NCI-H446 treated with DMSO at 0.1 percent for 48 hours (cell line): ENCODE data around the gene ATOH8.
"Not testable (repeated sequence)": the region's sequence is repeated elsewhere in the genome, so short reads cannot be mapped to it uniquely, and the experiment has no call there.

Experiments used
- DNase-seq: peaks from one replicate; lab custom pipeline; 2025; lab: John Stamatoyannopoulos, UW

Gene ATOH8, protein sequence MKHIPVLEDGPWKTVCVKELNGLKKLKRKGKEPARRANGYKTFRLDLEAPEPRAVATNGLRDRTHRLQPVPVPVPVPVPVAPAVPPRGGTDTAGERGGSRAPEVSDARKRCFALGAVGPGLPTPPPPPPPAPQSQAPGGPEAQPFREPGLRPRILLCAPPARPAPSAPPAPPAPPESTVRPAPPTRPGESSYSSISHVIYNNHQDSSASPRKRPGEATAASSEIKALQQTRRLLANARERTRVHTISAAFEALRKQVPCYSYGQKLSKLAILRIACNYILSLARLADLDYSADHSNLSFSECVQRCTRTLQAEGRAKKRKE

DNA sequence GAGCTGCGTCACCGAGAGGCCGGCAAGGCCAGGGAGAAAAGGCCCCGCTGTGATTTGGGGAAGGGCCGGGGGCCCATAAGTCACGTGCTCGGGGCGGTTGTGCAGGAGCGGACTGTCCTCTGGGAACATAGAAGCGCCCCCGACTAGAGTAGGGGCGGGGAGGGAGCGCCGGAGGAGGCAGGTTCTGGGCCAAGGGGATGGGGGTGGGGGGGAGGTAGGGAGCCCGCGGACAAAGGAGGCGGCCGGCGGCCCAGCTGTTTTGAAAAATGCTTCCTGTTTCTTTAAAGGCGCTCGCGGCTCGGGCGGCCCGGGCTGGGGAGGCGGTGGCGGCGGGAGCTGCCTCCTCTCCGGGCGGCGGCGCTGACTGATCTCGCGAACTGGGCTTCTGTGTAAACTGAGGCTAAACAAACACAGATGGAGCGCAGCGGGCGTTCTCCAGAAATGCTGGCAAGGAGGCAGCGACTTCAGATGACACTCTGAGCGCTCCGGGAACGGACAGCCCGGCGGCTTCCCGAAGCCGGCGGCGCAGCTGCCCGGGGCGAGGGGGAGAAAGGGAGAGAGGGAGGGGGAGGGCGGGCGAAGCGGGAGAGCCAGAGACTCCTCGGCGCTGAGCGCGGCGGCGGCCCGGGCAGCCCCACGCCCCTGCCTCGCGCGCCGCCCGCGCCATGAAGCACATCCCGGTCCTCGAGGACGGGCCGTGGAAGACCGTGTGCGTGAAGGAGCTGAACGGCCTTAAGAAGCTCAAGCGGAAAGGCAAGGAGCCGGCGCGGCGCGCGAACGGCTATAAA, at the start of gene ATOH8:
Gene ATOH8, plus strand, starts transcription at position 467 of the 788 bp plus-strand sequence. Its CDS starts 199 bp downstream, at position 666.
- peak; percentile 91 for DNase-seq

DNA sequence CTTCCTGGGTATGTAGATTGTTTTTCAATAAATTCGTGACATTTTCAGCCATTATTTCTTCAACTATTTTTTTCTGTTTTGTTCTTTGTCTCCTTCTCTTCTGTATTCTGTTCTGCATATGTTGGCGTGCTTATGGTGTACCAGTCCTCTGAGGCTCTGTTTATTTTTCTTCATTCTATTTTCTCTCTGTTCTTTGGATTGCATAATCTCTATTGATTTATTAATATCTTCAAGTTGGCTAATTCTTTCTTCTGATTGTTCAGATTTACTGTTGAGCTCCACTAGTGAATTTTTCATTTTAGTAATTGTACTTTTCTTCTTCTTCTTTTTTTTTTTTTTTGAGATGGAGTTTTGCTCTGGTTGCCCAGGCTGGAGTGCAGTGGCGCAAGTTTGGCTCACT, 49.8 kb upstream of the ATOH8 start:
- DNase-seq = no peak

DNA sequence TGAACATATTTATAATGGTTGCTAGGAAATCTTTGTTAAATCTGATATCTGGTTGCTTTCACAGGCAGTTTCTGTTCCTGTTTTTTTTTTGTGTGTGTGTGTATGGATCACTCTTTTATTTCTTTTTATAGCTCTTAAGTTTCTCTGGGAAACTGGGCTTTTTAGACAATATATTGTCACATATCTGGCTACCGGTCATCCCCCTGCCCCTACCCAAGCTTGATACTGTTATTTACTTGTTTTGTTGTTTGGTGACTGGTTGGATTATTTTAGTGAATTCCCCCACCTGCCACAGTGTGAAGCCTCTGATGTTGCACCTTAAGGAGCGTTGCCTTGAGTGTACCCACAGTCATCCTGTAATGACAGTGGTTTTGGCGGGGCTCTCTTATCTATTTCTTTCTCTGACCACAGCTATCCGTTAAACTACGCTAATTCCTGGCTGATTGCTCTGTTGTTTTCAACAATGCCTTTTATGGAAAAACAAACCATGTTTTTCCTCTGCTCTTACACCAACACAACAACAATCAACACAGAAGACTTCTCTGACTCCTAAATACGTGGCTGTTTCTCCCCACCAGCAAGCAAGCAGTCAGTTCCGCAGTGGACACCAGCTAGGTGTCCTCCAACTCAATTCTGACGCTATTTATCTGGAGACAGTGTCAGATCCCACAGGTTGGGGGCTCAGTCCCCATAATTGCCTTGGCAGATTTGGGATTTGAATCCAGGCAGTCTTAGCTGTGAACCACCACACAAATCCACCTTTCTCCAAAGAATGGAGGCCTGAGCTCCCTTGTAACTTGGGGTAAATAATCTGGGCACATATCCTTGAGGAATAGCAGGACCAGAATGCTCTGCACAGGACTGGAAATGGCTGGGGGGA, 48.8 kb upstream of the ATOH8 start:
- no peak for DNase-seq

DNA sequence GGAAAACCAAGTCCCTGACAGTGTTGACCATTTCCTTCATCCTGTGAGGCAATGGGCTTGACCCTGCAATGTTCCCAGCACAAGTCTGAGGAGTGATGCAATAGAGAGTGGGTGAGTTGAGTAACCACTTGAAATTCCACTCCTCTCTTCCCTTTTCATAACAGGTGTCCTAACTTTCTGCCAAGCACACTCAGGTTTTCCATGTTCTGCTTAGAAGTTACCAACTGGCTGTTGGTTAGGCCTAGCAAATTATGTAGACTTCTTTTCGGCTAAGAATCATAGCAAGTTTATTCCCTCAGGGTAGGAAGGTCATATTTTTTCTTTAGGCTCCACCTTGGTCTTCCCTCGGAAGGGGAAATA, 48.1 kb upstream of the ATOH8 start:
- no peak for DNase-seq

DNA sequence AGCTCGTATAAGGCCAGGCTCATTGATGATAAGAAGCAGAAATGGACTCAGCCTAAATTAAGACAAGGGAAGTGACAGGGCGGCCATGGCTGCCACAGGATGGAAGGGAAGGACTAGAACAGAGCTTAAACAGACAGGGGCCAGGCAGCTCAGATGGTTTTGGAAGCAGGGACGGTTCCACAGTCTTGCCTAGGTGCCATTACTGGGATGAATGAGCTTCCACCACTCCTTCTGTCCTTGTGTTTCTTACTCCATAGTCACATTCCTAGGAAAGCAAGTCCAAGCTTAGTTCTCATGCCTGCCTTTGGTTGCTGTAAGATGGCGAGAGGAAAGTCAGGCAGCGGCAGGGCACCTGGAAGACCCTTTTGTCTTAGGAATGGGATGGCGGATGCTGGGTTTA, 47.7 kb upstream of the ATOH8 start:
- no peak for DNase-seq

DNA sequence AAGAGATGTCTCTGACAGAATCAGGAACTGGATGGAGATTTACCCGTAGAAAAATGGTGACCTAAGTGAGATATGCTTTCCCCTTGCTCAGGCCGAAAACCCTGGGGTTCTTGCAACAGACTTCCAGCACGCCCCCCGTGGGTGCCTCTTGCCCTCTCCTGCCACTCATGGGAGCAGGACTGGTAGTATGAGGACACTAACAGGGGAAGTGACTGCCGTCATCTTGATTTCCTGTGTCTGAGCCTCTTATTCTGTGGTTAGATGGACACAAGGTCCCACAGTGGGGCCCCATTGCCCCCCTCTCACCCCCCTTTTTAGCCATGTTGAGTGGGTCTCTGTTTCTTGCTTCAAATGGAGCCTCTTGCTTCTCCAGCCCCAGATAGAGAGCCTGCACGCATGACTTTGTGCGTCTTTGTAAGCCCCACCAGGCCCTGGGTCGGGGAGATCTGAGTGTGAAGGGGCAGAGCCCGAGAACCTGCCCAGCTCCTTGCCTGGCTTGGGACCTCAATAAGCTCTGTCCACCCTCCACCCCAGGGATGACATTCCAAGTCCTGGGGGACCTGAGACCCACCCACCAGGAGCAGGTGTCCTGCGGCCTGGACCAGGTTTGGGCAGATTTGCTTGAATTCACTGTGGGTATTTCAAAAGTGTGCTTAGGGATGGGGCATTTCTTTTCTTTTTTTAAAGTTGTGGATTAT, 47.0 kb upstream of the ATOH8 start:
- no peak for DNase-seq

DNA sequence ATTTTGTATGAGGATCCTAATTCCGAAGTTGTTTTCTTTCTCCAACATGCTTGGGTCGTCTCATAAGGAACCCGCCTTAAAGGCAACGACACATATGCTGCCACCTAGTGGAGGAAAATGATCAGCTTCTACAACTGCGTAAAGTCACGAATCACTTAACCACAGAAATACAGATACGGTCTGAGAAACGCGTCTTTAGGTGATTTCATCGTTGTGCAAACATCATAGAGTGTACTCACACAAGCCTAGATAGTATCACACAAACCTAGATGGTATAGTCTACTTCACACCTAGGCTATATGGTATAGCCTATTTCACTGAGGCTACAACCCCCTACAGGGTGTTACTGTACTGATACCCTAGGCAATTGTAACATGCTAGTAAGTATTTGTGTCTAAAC, 46.5 kb upstream of the ATOH8 start:
- peak; percentile 48 for DNase-seq

DNA sequence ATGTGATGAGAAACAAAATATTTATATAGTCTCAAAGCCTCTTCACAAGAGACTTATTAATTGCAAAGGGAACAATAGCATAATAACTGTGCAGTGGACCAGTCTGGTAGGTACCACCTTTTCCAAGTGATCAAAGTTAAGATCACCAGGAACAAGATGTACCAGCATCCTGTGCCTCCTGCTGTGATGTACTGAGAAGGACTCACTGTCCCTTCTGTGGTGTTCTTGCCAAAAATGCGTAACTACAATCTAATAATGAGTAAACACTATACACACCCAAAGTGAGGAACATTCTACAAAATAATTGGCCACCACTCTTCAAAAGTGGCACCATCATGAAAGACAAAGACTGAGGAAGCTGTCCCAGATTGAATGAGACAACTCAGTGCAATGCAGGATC, 45.1 kb upstream of the ATOH8 start:
- DNase-seq = no peak

DNA sequence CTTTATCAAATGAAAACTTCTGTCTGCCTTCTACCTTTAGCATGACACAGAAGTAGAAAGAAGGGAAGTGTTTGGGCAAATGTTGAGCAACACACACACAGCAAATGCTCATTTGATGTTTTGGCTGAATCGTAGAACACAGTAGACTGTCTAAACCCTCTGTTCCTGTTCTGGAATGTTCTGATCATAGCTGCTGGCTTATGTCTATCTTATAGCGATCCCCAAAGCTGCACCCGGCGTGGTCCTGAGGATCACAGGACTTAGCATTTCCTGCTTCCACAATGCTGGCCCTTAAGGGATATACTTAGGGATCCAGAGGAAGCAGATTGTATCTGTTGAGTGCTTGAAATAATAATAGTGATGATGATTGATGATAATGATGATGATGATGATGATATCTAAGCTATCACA, 44.4 kb upstream of the ATOH8 start:
- no peak for DNase-seq

DNA sequence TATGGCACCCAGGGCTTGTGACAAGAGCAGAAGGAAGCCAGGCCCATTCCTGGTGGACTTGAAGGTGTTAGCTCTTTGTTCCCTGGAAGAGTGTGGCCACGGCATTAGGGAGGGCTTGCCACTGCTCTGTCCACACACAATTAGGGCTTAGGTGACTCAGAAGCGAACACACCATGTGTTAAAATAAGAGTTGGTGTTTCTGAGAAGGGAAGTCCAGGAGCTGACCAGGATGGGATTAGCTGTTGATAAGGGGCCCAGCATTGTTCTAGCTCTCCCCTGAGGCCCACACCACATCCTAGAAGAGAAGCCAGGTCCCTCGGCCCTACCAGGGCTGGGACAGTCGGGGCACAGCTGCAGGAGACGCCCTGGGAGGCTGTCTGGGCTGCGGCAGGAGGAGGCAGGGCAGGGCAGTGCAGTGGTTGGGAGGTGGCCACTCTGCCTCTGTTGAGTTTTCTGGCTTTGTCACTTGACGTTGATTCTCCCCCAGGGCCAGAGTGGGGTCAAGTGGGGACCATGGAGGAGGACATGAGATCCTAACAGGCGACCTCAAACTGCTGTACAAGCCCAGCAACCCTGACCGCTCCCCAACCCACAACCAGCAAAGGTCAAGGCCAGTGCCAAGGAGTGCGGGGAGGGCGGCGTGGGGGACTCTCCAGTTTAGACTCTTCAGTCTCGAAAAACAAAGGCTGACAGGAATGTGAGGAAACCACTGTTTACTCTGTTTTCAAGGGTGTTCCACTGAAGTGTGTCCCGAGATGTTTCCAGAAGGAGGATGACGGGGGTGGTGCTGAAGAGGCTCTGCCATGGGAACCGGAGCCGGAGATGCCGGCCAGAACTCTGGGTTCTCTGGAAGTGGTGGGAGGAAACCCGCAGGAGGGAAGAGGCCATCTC, 42.9 kb upstream of the ATOH8 start:
- no peak for DNase-seq

DNA sequence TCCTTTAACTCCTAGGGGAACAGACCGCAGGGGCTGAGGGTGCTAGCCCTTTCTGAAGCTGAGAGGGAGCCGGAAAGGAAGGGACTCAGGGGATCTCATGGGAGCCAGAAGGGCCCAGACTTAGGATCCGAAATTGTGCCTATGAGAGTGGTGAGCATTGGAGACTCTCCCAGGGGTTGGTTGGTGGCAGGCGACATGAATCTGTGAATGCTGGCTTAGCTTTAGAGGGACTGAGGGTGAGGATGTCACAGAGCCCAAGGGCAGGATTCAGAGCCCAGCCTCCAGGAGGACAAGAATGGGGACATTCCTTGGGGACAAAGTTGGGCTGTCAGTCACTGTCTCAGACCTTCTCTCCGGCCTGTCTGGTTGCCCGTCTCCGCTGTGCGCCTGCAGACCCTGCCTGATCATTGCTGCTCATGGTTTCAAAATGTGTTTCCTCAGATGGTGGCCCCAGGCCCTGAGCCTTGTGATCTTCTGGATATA, 42.2 kb upstream of the ATOH8 start:
- no peak for DNase-seq

DNA sequence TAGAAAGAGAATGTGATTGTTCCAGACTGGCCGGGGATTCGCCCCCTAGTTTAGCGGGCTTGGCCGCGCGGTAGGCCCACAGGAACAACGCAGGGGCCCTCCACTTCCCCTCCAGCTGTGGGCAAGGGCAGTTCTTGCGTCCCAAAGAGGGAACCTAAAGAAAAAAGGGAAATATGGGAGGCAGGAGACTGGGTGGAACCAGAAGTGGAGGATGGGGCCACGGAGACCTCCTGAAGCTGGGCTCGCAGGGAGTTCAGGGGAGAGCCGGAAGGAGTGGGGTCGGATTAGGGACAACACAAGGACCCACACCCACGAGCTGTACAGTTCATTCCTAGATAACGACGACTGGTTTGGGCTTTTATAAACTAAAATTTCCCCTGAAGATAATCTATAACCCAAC, 41.5 kb upstream of the ATOH8 start:
- no peak for DNase-seq

DNA sequence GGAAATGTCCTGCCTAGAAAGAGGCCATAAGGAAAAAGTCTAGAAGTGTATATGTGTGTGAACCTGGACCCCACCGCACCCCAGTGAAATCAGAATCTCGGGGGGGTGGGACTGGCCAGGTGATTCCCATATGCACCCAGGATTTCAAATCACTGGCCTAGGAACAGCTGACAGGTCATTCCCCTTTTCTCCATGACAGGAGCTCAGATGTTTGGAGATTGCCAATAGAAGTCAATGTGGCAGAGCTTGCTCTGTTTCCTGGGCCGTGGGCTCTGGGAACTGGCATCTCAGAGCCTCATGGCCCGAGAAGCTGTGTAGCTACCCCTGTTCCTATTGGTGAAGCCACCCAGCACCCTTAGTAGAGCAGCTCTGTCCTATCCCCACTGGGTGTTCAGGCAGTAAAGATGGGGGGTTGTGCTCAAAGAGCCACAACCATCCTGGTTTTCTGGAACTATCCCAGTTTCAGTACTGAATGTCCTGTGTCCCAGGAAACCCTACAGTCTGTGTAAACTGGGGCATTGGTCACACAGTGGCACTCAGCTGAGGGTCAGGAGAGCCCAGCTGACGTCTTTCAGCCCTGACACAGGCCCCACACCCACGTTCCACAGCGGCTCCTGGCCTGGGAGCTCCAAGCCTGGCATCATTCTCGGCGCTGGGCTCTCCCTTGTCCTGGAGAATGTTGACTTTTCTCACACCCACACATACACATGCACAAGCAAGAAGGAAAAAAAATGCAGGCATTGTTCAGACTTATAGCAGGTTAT, 40.8 kb upstream of the ATOH8 start:
- no peak for DNase-seq

DNA sequence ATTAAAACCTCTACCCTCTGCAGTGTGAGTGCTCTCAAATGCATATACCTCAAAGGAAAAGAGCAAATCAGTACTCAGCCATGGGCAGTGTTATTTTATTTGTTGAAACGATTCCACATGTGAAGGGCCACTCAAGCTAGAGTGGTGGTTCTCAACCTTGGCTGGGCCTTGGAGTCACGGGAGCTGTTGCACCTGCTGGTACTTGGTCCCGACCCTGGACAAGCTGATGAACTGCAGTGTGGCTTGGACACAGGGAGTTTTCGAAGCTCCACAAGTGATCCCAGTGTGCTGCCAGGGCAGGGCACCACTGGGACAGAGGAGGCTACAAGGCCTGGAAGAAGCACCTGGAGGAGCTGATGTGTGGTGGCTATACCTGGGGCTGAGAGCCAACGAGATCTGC, 40.0 kb upstream of the ATOH8 start:
- no peak for DNase-seq

DNA sequence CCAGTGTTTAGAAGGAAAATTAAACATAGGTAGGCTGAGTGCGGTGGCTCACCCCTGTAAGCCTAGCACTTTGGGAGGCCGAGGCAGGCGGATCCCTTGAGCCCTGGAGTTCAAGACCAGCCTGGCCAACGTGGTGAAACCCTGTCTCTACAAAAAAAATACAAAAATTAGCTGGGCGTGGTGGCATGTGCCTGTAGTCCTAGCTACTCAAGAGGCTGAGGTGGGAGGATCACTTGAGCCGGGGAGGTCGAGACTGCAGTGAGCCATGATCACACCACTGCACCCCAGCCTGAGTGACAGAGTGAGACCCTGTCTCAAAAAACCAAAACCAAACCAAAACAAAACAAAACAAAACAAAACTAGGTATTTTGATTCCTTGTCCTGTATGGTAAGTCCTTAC, 39.4 kb upstream of the ATOH8 start:
- not testable (repeated sequence) for DNase-seq

DNA sequence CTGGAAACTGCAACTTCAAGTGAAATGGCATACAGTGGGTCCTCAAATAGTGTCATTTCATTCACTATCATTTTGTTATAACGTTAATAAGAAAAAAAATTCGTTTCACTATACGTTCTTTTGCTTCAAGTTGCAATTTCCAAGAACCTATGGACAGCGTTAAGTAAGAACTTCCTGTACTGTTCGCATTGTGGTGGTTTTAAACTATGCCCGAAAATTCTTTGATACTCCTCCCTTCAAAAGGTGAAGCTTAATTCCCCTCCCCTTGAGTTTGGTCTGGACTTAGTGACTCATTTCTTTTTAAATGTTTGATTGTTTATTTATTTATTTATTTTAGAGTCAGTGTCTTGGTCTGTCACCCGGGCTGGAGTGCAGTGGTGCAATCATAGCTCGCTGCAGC, 39.0 kb upstream of the ATOH8 start:
- DNase-seq = no peak

DNA sequence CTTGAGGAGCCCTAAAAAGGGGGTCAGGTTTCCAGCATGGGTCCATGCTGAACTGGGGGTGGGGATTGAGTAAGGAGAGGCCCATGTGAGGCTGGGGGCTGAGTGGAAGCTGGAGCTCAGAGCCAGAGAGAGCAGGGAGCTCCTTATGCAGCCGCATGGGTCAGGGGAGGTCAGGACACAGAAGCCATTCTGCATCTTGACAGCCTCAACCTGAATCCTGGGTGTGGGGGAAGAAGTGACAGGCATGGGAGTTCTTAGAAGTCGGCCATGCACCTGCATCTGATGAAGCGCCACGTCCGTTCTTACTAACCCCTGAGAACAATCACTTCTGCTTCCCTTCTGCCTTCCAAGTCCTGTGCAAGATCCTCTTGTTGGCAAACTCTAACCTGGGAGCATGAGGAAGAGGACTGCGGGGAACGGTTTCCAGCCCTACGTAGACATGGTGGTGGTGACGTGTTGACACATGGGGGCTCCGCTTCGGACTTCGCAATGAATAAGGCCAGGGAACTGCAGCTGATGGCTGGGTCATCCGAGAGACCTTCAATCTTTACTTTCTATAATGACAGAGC, 37.4 kb upstream of the ATOH8 start:
- DNase-seq = no peak

DNA sequence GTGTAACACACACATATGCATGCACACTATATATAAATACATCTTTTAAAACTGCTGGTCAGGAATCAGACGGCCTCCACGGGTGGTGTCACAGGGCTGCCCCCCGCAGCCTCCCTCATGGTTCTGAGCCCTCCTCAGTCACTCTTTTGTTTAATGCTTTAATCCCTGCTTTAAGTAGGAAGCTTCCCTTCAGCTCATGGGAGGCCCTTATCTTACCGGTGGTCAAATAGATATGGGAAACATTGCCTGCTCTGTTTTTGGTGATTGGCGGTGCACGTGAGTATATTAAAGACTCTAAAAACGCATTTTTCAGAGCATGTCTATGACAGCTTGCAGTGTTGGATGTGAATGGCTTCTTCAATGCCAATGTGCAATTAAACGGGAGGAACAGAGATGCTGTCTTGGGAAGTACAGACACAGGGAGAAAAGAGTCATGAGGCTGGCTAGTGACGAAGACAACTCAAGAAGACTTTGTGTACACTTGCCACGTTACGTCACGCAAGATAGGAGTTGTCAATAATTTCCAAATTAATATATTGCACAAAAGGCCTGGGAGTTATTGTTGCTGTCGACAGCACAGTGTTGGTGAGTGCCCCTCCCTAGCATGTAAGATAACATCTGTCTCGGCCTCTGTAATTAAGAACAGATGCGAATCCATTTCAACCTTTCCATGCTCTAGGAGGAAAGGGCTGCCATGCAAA, 36.3 kb upstream of the ATOH8 start:
- DNase-seq = no peak

DNA sequence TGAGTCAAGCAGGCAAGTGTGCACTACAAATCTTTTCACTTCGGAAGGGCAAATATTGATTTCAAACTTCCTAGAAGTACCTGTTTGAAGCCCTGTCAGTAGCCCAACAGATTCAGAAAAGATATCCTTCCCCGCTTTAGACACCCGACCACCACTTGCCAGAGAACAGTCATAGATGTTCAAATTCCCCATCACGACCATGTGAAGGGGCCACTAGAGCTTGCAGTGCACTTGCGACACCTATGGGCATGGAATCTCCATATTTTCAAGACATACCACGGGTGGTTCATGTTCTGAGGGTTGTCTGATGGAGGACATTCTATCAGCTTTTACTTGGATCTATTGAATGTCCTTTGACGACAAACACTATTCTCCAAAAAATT, 35.8 kb upstream of the ATOH8 start:
- no peak for DNase-seq
